Liver (tissue), 9 donors: Measurements from ENCODE around the gene ITIH6. TPM values are rescaled to one million over a fixed set of nuclear protein-coding genes. Genes with fewer than 3 reads are reported as not detected.

Experiments used
- DNase-seq: peaks from one replicate; pipeline ENCODE4 v3.0.0-alpha.2; 2017; ENCODE audit warnings: low spot score
- H3K27ac ChIP-seq, 2 donors: one replicate each; pipeline ENCODE4 v1.7.0; 2013; ENCODE audit warnings: inconsistent platforms in 2 of 2, low read length in 2 of 2, control low read depth in 1 of 2, low read depth in 1 of 2, mild to moderate bottlenecking in 1 of 2
- H3K27me3 ChIP-seq, 4 donors: one replicate each; pipeline versions ENCODE4 v1.6.1 to v1.7.0; 2013; ENCODE audit warnings: low read length in 3 of 4, inconsistent platforms in 1 of 4, mild to moderate bottlenecking in 1 of 4, moderate library complexity in 1 of 4; ENCODE audit not compliant: control insufficient read depth in 4 of 4, insufficient read depth in 4 of 4
- H3K36me3 ChIP-seq, 4 donors: one replicate each; pipeline versions ENCODE4 v1.6.1 to v1.7.0; 2013; ENCODE audit warnings: low read length in 3 of 4, mild to moderate bottlenecking in 3 of 4, low read depth in 1 of 4, moderate library complexity in 1 of 4; ENCODE audit not compliant: control insufficient read depth in 4 of 4, insufficient read depth in 3 of 4
- H3K4me1 ChIP-seq, 4 donors: one replicate each; pipeline versions ENCODE4 v1.6.1 to v1.7.0; 2013; ENCODE audit warnings: low read length in 3 of 4, mild to moderate bottlenecking in 3 of 4, moderate library complexity in 1 of 4; ENCODE audit not compliant: control insufficient read depth in 4 of 4, insufficient read depth in 4 of 4
- H3K4me3 ChIP-seq, 3 donors: one replicate each; pipeline versions ENCODE4 v1.6.1 to v1.7.0; 2013; ENCODE audit warnings: low read length in 3 of 3, control low read depth in 1 of 3, low read depth in 1 of 3, mild to moderate bottlenecking in 1 of 3
- H3K9ac ChIP-seq, 2 donors: one replicate each; pipeline ENCODE4 v1.7.0; 2013; ENCODE audit warnings: low read length in 2 of 2, mild to moderate bottlenecking in 2 of 2, moderate library complexity in 2 of 2, control low read depth in 1 of 2, low read depth in 1 of 2
- H3K9me3 ChIP-seq, 4 donors: one replicate each; pipeline versions ENCODE4 v1.6.1 to v1.7.0; 2013; ENCODE audit warnings: low read length in 3 of 4; ENCODE audit not compliant: control insufficient read depth in 4 of 4
- ATF3 ChIP-seq: IDR thresholded peaks from 2 replicates; pipeline ENCODE4 v1.6.1; 2016; ENCODE audit warnings: antibody characterized with exemption
- EGR1 ChIP-seq, 2 donors: IDR thresholded peaks; 2 replicates each; pipeline ENCODE4 v1.6.1; 2016 to 2018; ENCODE audit warnings: antibody characterized with exemption in 2 of 2, low read depth in 2 of 2
- FOXA1 ChIP-seq: IDR thresholded peaks from 2 replicates; pipeline ENCODE4 v1.6.1; 2016; ENCODE audit warnings: antibody characterized with exemption
- FOXA2 ChIP-seq: IDR thresholded peaks from 2 replicates; pipeline ENCODE4 v1.6.1; 2016; ENCODE audit warnings: antibody characterized with exemption
- GABPA ChIP-seq, 2 donors: IDR thresholded peaks in 1 of 2; conservative IDR thresholded peaks in 1 of 2; 2 replicates each; pipeline ENCODE4 v1.6.1; 2016; ENCODE audit warnings: antibody characterized with exemption in 2 of 2, mild to moderate bottlenecking in 1 of 2, moderate library complexity in 1 of 2
- HNF4A ChIP-seq, 2 donors: conservative IDR thresholded peaks; 2 replicates each; pipeline ENCODE4 v1.6.1; 2016; ENCODE audit warnings: antibody characterized with exemption in 2 of 2, mild to moderate bottlenecking in 2 of 2
- HNF4G ChIP-seq: IDR thresholded peaks from 2 replicates; pipeline ENCODE4 v1.6.1; 2016; ENCODE audit warnings: antibody characterized with exemption
- JUND ChIP-seq, 2 donors: IDR thresholded peaks; 2 replicates each; pipeline ENCODE4 v1.6.1; 2016; ENCODE audit warnings: antibody characterized with exemption in 2 of 2
- MAX ChIP-seq: IDR thresholded peaks from 2 replicates; pipeline ENCODE4 v1.6.1; 2016; ENCODE audit warnings: antibody characterized with exemption
- NR2F2 ChIP-seq: IDR thresholded peaks from 2 replicates; pipeline ENCODE4 v1.6.1; 2016; ENCODE audit warnings: antibody characterized with exemption
- RAD21 ChIP-seq, 2 donors: IDR thresholded peaks; 2 replicates each; pipeline ENCODE4 v1.6.1; 2016; ENCODE audit warnings: antibody characterized with exemption in 2 of 2, mild to moderate bottlenecking in 2 of 2
- REST ChIP-seq: IDR thresholded peaks from 2 replicates; pipeline ENCODE4 v1.6.1; 2016; ENCODE audit warnings: antibody characterized with exemption, mild to moderate bottlenecking
- RXRA ChIP-seq, 2 donors: IDR thresholded peaks; 2 replicates each; pipeline ENCODE4 v1.6.1; 2017 to 2018; ENCODE audit warnings: antibody characterized with exemption in 2 of 2, mild to moderate bottlenecking in 1 of 2
- SP1 ChIP-seq: IDR thresholded peaks from 2 replicates; pipeline ENCODE4 v1.6.1; 2018; ENCODE audit warnings: antibody characterized with exemption, mild to moderate bottlenecking
- TAF1 ChIP-seq: conservative IDR thresholded peaks from 2 replicates; pipeline ENCODE4 v1.6.1; 2016; ENCODE audit warnings: antibody characterized with exemption, mild to moderate bottlenecking
- YY1 ChIP-seq: IDR thresholded peaks from 2 replicates; pipeline ENCODE4 v1.6.1; 2016; ENCODE audit warnings: antibody characterized with exemption, mild to moderate bottlenecking
- ZBTB33 ChIP-seq: IDR thresholded peaks from 2 replicates; pipeline ENCODE4 v1.6.1; 2016; ENCODE audit warnings: antibody characterized with exemption
- WGBS: extraction: QIAGEN DNeasy Blood & Tissue Kit; methylation state at CpG from one replicate; pipeline ENCODE4 v1.1.7; 2013; 5-methylcytosine and 5-hydroxymethylcytosine counted together
- polyA plus RNA-seq, 2 donors: library from polyadenylated mRNA; stranded (reverse) in 1 of 2; unstranded in 1 of 2; fragments of 200-250 nt in 1 of 2; fragments of >200 nt in 1 of 2; fragmentation: Nextera tagmentation in 1 of 2; extraction: Ambion mirVana in 1 of 2; gene quantifications; one replicate each; pipeline versions ENCODE4 v1.2.1 to v1.2.3, GENCODE V29; 2013 to 2015
- total RNA-seq, 2 donors: library from RNA; depleted of rRNA; stranded (reverse); fragments of >200 nt; gene quantifications; one replicate each; pipeline ENCODE4 v1.2.3, GENCODE V29; 2014
- donor health status: healthy.
- donor health status: healthy.
- donor health status: healthy.
- donor health status: healthy.
- donor health status: healthy.

ITIH6 gene
- total and polyA plus RNA-seq, 4 donors, result not detected

- WGBS, result 97% methylated on average over 14 of the region's 14 CpGs
- Histone ChIP-seq H3K27me3 (no peaks in the 10 kb centered on the region), H3K9me3 (no peaks in the 10 kb centered on the region), H3K36me3 (no peaks in the 10 kb centered on the region), H3K4me3 (no peak overlapping the region), H3K9ac (no peak overlapping the region), H3K4me1 (peaks cover 2 to 35% (median 17%) of the 10 kb centered on the region in 4 donors), H3K27ac (no peak overlapping the region)
- DNase-seq, result no peak
- TF ChIP-seq HNF4G (no peak), ZBTB33 (no peak), FOXA2 (no peak), YY1 (no peak), TAF1 (no peak), ATF3 (no peak), SP1 (no peak), HNF4A (conservative IDR thresholded peaks at IDR 0.05) (no peak), MAX (no peak), REST (no peak), JUND (IDR thresholded peaks at IDR 0.05) (no peak), RXRA (IDR thresholded peaks at IDR 0.05) (no peak), GABPA (IDR thresholded peaks at IDR 0.05 in 1 of 2, conservative IDR thresholded peaks at IDR 0.05 in 1 of 2) (no peak), NR2F2 (no peak), FOXA1 (no peak), EGR1 (IDR thresholded peaks at IDR 0.05; ENCODE audit: low read depth in 2 of 2) (no peak), RAD21 (IDR thresholded peaks at IDR 0.05) (no peak)
Measured at GRCh38 chrX:54711735-54712134, 86.3 kb downstream of the ITIH6 start.

- no peak overlapping the region for H3K27ac ChIP-seq
- DNase-seq, result no peak
- WGBS, result 55% methylated on average over 1 of the region's 1 CpG
- H3K4me3 ChIP-seq, result no peak overlapping the region
- peaks cover 2 to 35% (median 17%) of the 10 kb centered on the region in 4 donors for H3K4me1 ChIP-seq
- H3K9me3 ChIP-seq, result no peaks in the 10 kb centered on the region
- no peaks in the 10 kb centered on the region for H3K27me3 ChIP-seq
- H3K36me3 ChIP-seq, result no peaks in the 10 kb centered on the region
- no peak overlapping the region for H3K9ac ChIP-seq
- TF ChIP-seq NR2F2 (no peak), EGR1 (IDR thresholded peaks at IDR 0.05; ENCODE audit: low read depth in 2 of 2) (no peak), MAX (no peak), FOXA1 (no peak), ATF3 (no peak), YY1 (no peak), GABPA (IDR thresholded peaks at IDR 0.05 in 1 of 2, conservative IDR thresholded peaks at IDR 0.05 in 1 of 2) (no peak)
Measured at GRCh38 chrX:54710920-54711319, 87.1 kb downstream of the ITIH6 start.
